Transverse colon (tissue), 4 donors: ENCODE data around the gene UHRF1.

Source experiments
- CTCF ChIP-seq, 5 experiments: fragments of 200-600 bp in 3 of 5; fragments of 450-650 bp in 2 of 5; sonication (generic) in 3 of 5; IDR thresholded peaks; 1 replicate in 2 of 5; 2 replicates in 3 of 5; pipeline ENCODE4 v1.5.1; 2016 to 2017; ENCODE audit warnings: antibody characterized with exemption in 5 of 5, inconsistent platforms in 3 of 5, mild to moderate bottlenecking in 2 of 5, moderate library complexity in 1 of 5
- POLR2A ChIP-seq: fragments of 450-650 bp; IDR thresholded peaks from one replicate; pipeline ENCODE4 v1.6.1; 2016; ENCODE audit warnings: antibody characterized with exemption, mild to moderate bottlenecking, moderate library complexity
- POLR2AphosphoS5 ChIP-seq, 3 donors: sonication (generic); formaldehyde crosslinking; IDR thresholded peaks; one replicate each; pipeline ENCODE4 v1.6.1; 2016; ENCODE audit warnings: antibody characterized with exemption in 3 of 3

- TF ChIP-seq POLR2AphosphoS5 (IDR thresholded peaks at IDR 0.05) (no peak), CTCF (IDR thresholded peaks at IDR 0.05) (no peak), POLR2A (no peak)
Measured at GRCh38 chr19:4991538-4991937, 82.2 kb downstream of the UHRF1 start.
